Activated CD8-positive, alpha-beta T cell treated with anti-CD3 and anti-CD28 coated beads for 36 hours (primary cell): ENCODE data around the gene ANKS1B. TPM values are rescaled to one million over a fixed set of nuclear protein-coding genes. Genes with fewer than 3 reads are reported as not detected.

Experiments
- ATAC-seq: fragments of 200-7000 bp; cut with Tn5 transposase; one replicate; pipeline ENCODE4 v1.10.0; 2021; ENCODE audit warnings: mild to moderate bottlenecking, moderate library complexity
- CTCF ChIA-PET: fragments of 350-600 bp; sonication (Branson Sonifier 250); formaldehyde crosslinking; loops from one replicate; lab custom pipeline; 2021; ENCODE audit warnings: antibody characterized with exemption; lab: Charles Lee
- POLR2A ChIA-PET: fragments of 350-600 bp; sonication (Branson Sonifier 250); formaldehyde crosslinking; loops from one replicate; lab custom pipeline; 2021; ENCODE audit warnings: antibody characterized with exemption; lab: Charles Lee
- DNase-seq: peaks from one replicate; pipeline ENCODE4 v3.0.0-alpha.2; 2020
- H3K27ac Mint-ChIP-seq: one replicate; pipeline ENCODE4 v1.8.0; 2021; ENCODE audit warnings: mild to moderate bottlenecking, mixed read lengths
- H3K27me3 Mint-ChIP-seq: one replicate; pipeline ENCODE4 v1.8.0; 2021; ENCODE audit warnings: mixed read lengths
- H3K36me3 Mint-ChIP-seq: one replicate; pipeline ENCODE4 v1.8.0; 2021; ENCODE audit warnings: low read depth, mixed read lengths
- H3K4me1 Mint-ChIP-seq: one replicate; pipeline ENCODE4 v1.8.0; 2021; ENCODE audit warnings: low read depth, mixed read lengths
- H3K4me3 Mint-ChIP-seq: one replicate; pipeline ENCODE4 v1.8.0; 2021; ENCODE audit warnings: mild to moderate bottlenecking, moderate library complexity, mixed read lengths
- H3K9me3 Mint-ChIP-seq: one replicate; pipeline ENCODE4 v1.8.0; 2021; ENCODE audit warnings: mixed read lengths
- intact Hi-C: fragments of 100-400 bp; cut with micrococcal nuclease; formaldehyde crosslinking; loops from one replicate; pipeline ENCODE4 v1.10.0; 2022
- total RNA-seq, 2 experiments: library from RNA; stranded (reverse); gene quantifications; one replicate each; pipeline ENCODE4 v1.2.3, GENCODE V29; 2021
- TF ChIP-seq, protein P1 (sequence below): fragments of 200-600 bp; IDR thresholded peaks from one replicate; pipeline ENCODE4 v1.8.0; 2022; ENCODE audit warnings: antibody characterized with exemption, mild to moderate bottlenecking

ANKS1B gene
- total RNA-seq, 2 experiments from 2014 or later, result 0.54 TPM; not detected in 1

DNA sequence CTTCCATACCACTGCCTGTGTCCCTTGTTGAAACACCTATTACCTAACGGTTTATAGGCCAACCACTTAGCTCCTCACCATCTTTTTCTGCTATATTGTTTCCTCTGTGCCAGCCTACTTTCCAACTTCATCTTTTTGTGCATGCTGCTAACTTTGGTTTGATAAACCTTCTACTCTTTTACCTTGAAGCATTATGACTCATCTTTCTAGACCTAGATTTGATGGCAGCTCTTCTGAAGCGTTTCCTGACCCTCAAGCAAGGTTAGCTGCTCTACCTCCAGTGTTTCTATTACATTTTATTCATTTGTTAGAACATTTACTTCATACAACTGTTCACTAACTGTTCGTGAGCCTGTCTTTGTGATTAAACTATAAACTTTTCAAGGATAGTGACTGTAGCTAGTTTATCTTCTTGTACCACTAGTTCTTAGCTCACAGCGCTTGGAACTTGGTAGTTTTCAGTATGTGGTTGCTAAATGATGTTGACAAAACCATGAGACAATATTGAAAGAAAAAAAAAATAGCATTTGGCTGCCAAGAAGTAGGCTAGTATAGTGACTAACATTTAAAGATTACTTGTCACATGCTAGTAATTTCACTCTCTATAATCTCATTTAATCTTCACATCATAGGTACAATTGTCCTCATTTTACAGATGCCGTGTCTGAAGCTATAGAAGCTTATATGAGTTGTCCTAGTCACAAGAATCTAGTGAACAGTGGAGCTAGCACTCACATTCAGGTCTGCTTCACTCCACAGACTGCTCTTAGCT, 1260.2 kb downstream of the ANKS1B start:
- Mint-ChIP-seq H3K27me3 (no peaks in the 10 kb centered on the region), H3K4me1 (peaks cover 2% of the 10 kb centered on the region), H3K9me3 (no peaks in the 10 kb centered on the region), H3K4me3 (no peak overlapping the region), H3K36me3 (peaks cover 23% of the 10 kb centered on the region), H3K27ac (no peak overlapping the region)
- TF ChIP-seq, protein P1, sequence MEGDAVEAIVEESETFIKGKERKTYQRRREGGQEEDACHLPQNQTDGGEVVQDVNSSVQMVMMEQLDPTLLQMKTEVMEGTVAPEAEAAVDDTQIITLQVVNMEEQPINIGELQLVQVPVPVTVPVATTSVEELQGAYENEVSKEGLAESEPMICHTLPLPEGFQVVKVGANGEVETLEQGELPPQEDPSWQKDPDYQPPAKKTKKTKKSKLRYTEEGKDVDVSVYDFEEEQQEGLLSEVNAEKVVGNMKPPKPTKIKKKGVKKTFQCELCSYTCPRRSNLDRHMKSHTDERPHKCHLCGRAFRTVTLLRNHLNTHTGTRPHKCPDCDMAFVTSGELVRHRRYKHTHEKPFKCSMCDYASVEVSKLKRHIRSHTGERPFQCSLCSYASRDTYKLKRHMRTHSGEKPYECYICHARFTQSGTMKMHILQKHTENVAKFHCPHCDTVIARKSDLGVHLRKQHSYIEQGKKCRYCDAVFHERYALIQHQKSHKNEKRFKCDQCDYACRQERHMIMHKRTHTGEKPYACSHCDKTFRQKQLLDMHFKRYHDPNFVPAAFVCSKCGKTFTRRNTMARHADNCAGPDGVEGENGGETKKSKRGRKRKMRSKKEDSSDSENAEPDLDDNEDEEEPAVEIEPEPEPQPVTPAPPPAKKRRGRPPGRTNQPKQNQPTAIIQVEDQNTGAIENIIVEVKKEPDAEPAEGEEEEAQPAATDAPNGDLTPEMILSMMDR, result no peak
- DNase-seq, result no peak
- no peak for ATAC-seq
- CTCF ChIA-PET, result interaction anchor here (0.9 to 2.3 kb wide), 6 partner anchors 13 to 274 kb away, joined by 3 to 12 read pairs (median 6); no protein-coding TSS in a partner anchor
- intact Hi-C loops, result no loop called here
- POLR2A ChIA-PET, result no interaction called here

DNA sequence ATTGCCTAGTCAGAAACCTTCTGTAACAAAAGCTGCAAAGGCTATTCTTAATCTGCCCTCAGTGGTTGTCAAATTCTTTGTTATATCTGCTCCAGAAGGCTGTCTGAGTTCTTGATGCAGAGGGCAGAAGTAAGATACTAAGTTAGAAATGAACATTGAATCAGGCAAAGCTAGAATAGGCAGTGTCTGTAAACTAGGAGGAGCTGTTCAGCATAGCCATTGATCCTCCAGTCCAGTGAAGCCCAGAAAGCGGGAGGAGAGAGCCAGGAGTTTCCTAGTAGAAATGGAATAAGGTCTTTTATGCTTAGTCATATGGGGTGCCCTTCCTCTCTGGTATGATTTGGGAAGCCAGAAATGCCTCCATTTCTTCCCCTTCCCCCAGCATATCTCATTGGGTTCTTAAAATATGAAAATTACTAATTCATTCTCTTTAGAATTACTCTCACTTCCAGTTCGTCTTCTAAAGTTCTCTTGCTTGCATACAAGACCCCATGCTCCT, 1263.5 kb downstream of the ANKS1B start:
- POLR2A ChIA-PET, result no interaction called here
- peaks cover 2% of the 10 kb centered on the region for H3K4me1 Mint-ChIP-seq
- intact Hi-C loops, result no loop called here
- no peaks in the 10 kb centered on the region for H3K9me3 Mint-ChIP-seq
- H3K27ac Mint-ChIP-seq, result no peak overlapping the region
- no peak for ATAC-seq
- H3K36me3 Mint-ChIP-seq, result peaks cover 21% of the 10 kb centered on the region
- TF ChIP-seq, protein P1, result no peak
- no peaks in the 10 kb centered on the region for H3K27me3 Mint-ChIP-seq
- H3K4me3 Mint-ChIP-seq, result no peak overlapping the region
- CTCF ChIA-PET, result interaction anchor here (0.6 to 1.6 kb wide), 4 partner anchors 18 to 278 kb away, joined by 3 to 6 read pairs (median 4); no protein-coding TSS in a partner anchor
- no peak for DNase-seq

DNA sequence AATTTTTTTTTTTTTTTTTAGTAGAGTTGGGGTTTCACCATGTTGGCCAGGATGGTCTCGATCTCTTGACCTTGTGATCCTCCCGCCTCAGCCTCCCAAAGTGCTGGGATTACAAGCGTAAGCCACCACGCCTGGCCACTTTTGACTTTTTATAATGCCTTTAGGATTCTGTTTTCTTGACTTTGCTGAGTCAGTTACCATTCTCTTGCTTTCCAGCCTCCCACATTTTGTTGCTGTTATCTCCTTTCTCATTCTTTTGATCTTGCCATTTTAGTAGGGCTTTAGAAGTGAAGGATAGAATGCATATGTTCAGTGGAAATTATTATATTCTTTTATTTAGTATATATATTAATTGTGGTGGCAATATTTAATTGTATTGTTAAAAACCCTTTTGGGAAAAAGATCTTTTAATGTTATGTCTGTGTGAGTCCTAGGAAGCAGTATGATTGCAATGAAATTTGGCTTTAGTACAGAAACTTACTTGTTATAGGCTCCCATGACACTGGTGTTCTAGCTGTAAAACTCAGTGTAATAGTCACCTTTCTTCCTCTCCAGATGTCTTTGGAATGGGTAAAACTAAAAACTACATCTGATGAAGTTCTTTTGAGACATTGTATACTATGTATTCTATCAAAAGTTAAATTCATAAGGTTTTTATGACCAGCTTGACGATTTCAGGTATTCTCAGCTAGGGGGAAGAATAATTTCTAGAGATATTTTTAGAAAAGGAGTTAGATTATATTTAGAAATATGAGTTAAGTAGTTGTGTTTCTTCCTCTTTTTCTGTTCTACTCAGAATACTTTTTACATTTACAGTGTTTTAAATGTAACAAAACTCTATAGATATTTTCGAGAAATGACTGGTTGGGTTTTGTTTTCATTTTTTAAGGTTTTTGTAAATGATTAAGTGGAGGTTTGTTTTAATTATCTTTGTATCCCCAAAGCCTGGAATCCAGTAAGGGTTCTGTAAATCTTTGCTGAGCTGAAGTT, 1264.9 kb downstream of the ANKS1B start:
- Mint-ChIP-seq H3K4me3 (no peak overlapping the region), H3K27ac (no peak overlapping the region), H3K4me1 (peaks cover 2% of the 10 kb centered on the region), H3K27me3 (no peaks in the 10 kb centered on the region), H3K36me3 (peaks cover 12% of the 10 kb centered on the region), H3K9me3 (no peaks in the 10 kb centered on the region)
- intact Hi-C loops, result no loop called here
- no peak for ATAC-seq
- ChIA-PET CTCF (interaction anchor here (0.6 to 1.6 kb wide), 4 partner anchors 20 to 1497 kb away, joined by 3 to 6 read pairs (median 4); no protein-coding TSS in a partner anchor), POLR2A (no interaction called here)
- DNase-seq, result no peak
- TF ChIP-seq, protein P1, result no peak

DNA sequence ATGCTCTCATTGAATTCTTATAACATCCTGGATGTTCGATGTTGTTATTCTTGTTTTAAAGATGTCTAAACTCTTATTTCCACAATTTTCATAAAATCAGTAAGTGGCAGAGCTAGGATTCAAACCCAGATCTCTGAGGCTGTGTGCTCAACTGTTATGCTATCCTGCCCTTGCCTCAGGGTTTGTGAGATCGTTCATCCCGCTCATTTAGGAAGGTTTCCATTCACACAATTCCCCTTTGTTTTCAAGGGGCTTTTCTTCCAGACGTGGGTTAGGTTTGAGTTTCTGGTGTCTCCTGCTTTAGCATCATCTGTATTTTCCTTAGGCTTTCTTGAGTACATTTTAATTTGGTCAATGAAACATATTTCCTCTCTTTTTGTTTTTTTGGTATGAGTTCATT, 1270.3 kb downstream of the ANKS1B start:
- TF ChIP-seq, protein P1, result no peak
- Mint-ChIP-seq H3K36me3 (peaks cover 10% of the 10 kb centered on the region), H3K27me3 (no peaks in the 10 kb centered on the region), H3K27ac (no peak overlapping the region), H3K4me1 (no peaks in the 10 kb centered on the region), H3K4me3 (no peak overlapping the region), H3K9me3 (no peaks in the 10 kb centered on the region)
- ChIA-PET CTCF (no interaction called here), POLR2A (no interaction called here)
- intact Hi-C loops, result no loop called here
- DNase-seq (no peak), ATAC-seq (no peak)
